A549 (cell line): ENCODE results near the gene OR2L8. TPM values are rescaled to one million over a fixed set of nuclear protein-coding genes. Genes with fewer than 3 reads are reported as not detected.

Source experiments
- BHLHE40 ChIP-seq: IDR thresholded peaks from 2 replicates; pipeline ENCODE4 v1.6.1; 2012; ENCODE audit warnings: low read depth, low read length, inconsistent platforms
- CBX8 ChIP-seq: fragments of 200-600 bp; sonication (generic); IDR thresholded peaks from 2 replicates; pipeline ENCODE4 v1.6.1; 2016
- HEYL ChIP-seq: fragments of 250-450 bp; sonication (Bioruptor Pico); IDR thresholded peaks from 2 replicates; pipeline ENCODE4 v1.8.0; 2021; ENCODE audit warnings: mild to moderate bottlenecking, moderate library complexity
- HMGXB4 ChIP-seq: fragments of 250-450 bp; sonication (Bioruptor Pico); IDR thresholded peaks from 2 replicates; pipeline ENCODE4 v1.5.0; 2021; ENCODE audit warnings: mild to moderate bottlenecking, moderate library complexity, borderline replicate concordance
- SREBF2 ChIP-seq: fragments of 450-650 bp; IDR thresholded peaks from 2 replicates; pipeline ENCODE4 v1.6.1; 2014; ENCODE audit warnings: mild to moderate bottlenecking, moderate library complexity
- ZNF302 ChIP-seq: fragments of 250-450 bp; sonication (Bioruptor Pico); IDR thresholded peaks from 2 replicates; pipeline ENCODE4 v1.9.0; 2021; ENCODE audit warnings: inconsistent platforms, mild to moderate bottlenecking, moderate library complexity
- ZSCAN20 ChIP-seq: fragments of 250-450 bp; sonication (Bioruptor Pico); IDR thresholded peaks from 2 replicates; pipeline ENCODE4 v1.8.0; 2022; ENCODE audit warnings: mild to moderate bottlenecking, moderate library complexity
- polyA plus RNA-seq, 4 experiments: library from polyadenylated mRNA; depleted of rRNA in 3 of 4; stranded (reverse); fragments of >200 nt; fragmentation: RNase III in 1 of 4; extraction: RNeasy Plus Mini Kit Qiagen cat#74134 plus additional on column Dnase treatment in 1 of 4; gene quantifications; 2 replicates in 3 of 4; 3 replicates in 1 of 4; pipeline ENCODE4 v1.2.3, GENCODE V29; 2011 to 2017
- small RNA-seq, 6 experiments: library from RNA; depleted of rRNA; stranded (forward); fragments of <200 nt; gene quantifications; one replicate each; pipeline ENCODE3, GENCODE V24; 2012

OR2L8 gene
- polyA plus RNA-seq, 2 of the 4 experiments (the other 2 are of a cell fraction) = not detected

GRCh38 chr1:247998811-247999210 lies 50.2 kb downstream of the OR2L8 start (continued):
- TF ChIP-seq HMGXB4 (CRISPR knock-in tag) = no peak
- TF ChIP-seq ZSCAN20 = no peak
- TF ChIP-seq ZNF302 (CRISPR knock-in tag) = no peak
- TF ChIP-seq BHLHE40 = no peak
- TF ChIP-seq HEYL (CRISPR knock-in tag) = no peak
- no peak for TF ChIP-seq CBX8
- no peak for TF ChIP-seq SREBF2

Small RNA genes within 50 kb of the gene (small RNA-seq; reads per million reads assigned to genes)
- gene RF00019 = 0 reads per million in 6 experiments

Other genes with a start within 250 kb of the OR2L8 start
- not detected in 2 replicates for gene OR6F1, start 232.2 kb upstream of the OR2L8 start, polyA plus RNA-seq (2011; rRNA removed)
- gene OR6F1, start 232.2 kb upstream of the OR2L8 start, polyA plus RNA-seq (2017; fragmentation: RNase III; extraction: RNeasy Plus Mini Kit Qiagen cat#74134 plus additional on column Dnase treatment) = not detected in 3 replicates
- not detected in 2 replicates for gene OR14K1, start 210.2 kb upstream of the OR2L8 start, polyA plus RNA-seq (2011; rRNA removed)
- gene OR14K1, start 210.2 kb upstream of the OR2L8 start, polyA plus RNA-seq (2017; fragmentation: RNase III; extraction: RNeasy Plus Mini Kit Qiagen cat#74134 plus additional on column Dnase treatment) = not detected in 3 replicates
- not detected in 2 replicates for gene OR14A2, start 200.7 kb upstream of the OR2L8 start, polyA plus RNA-seq (2011; rRNA removed)
- not detected in 3 replicates for gene OR14A2, start 200.7 kb upstream of the OR2L8 start, polyA plus RNA-seq (2017; fragmentation: RNase III; extraction: RNeasy Plus Mini Kit Qiagen cat#74134 plus additional on column Dnase treatment)
- not detected in 2 replicates for gene OR1C1, start 188.3 kb upstream of the OR2L8 start, polyA plus RNA-seq (2011; rRNA removed)
- gene OR1C1, start 188.3 kb upstream of the OR2L8 start, polyA plus RNA-seq (2017; fragmentation: RNase III; extraction: RNeasy Plus Mini Kit Qiagen cat#74134 plus additional on column Dnase treatment) = not detected in 3 replicates
- not detected in 2 replicates for gene OR14A16, start 124.7 kb upstream of the OR2L8 start, polyA plus RNA-seq (2011; rRNA removed)
- not detected in 3 replicates for gene OR14A16, start 124.7 kb upstream of the OR2L8 start, polyA plus RNA-seq (2017; fragmentation: RNase III; extraction: RNeasy Plus Mini Kit Qiagen cat#74134 plus additional on column Dnase treatment)
- not detected in 2 replicates for gene OR11L1, start 107.0 kb upstream of the OR2L8 start, polyA plus RNA-seq (2011; rRNA removed)
- not detected in 3 replicates for gene OR11L1, start 107.0 kb upstream of the OR2L8 start, polyA plus RNA-seq (2017; fragmentation: RNase III; extraction: RNeasy Plus Mini Kit Qiagen cat#74134 plus additional on column Dnase treatment)
- gene TRIM58, start 91.7 kb upstream of the OR2L8 start, polyA plus RNA-seq (2011; rRNA removed) = not detected in 2 replicates
- gene TRIM58, start 91.7 kb upstream of the OR2L8 start, polyA plus RNA-seq (2017; fragmentation: RNase III; extraction: RNeasy Plus Mini Kit Qiagen cat#74134 plus additional on column Dnase treatment) = not detected in 3 replicates
- not detected in 2 replicates for gene OR2W3, start 53.3 kb upstream of the OR2L8 start, polyA plus RNA-seq (2011; rRNA removed)
- not detected in 3 replicates for gene OR2W3, start 53.3 kb upstream of the OR2L8 start, polyA plus RNA-seq (2017; fragmentation: RNase III; extraction: RNeasy Plus Mini Kit Qiagen cat#74134 plus additional on column Dnase treatment)
- gene OR2T8, start 28.6 kb upstream of the OR2L8 start, polyA plus RNA-seq (2011; rRNA removed) = not detected in 2 replicates
- not detected in 3 replicates for gene OR2T8, start 28.6 kb upstream of the OR2L8 start, polyA plus RNA-seq (2017; fragmentation: RNase III; extraction: RNeasy Plus Mini Kit Qiagen cat#74134 plus additional on column Dnase treatment)
- gene OR2AJ1, start 24.0 kb upstream of the OR2L8 start, polyA plus RNA-seq (2011; rRNA removed) = not detected in 2 replicates
- not detected in 3 replicates for gene OR2AJ1, start 24.0 kb upstream of the OR2L8 start, polyA plus RNA-seq (2017; fragmentation: RNase III; extraction: RNeasy Plus Mini Kit Qiagen cat#74134 plus additional on column Dnase treatment)
- gene OR2AK2, start 16.4 kb downstream of the OR2L8 start, polyA plus RNA-seq (2011; rRNA removed) = not detected in 2 replicates
- gene OR2AK2, start 16.4 kb downstream of the OR2L8 start, polyA plus RNA-seq (2017; fragmentation: RNase III; extraction: RNeasy Plus Mini Kit Qiagen cat#74134 plus additional on column Dnase treatment) = not detected in 3 replicates
- not detected in 2 replicates for gene OR2L5, start 64.8 kb downstream of the OR2L8 start, polyA plus RNA-seq (2011; rRNA removed)
- not detected in 3 replicates for gene OR2L5, start 64.8 kb downstream of the OR2L8 start, polyA plus RNA-seq (2017; fragmentation: RNase III; extraction: RNeasy Plus Mini Kit Qiagen cat#74134 plus additional on column Dnase treatment)
- not detected in 2 replicates for gene OR2L2, start 81.2 kb downstream of the OR2L8 start, polyA plus RNA-seq (2011; rRNA removed)
- not detected in 3 replicates for gene OR2L2, start 81.2 kb downstream of the OR2L8 start, polyA plus RNA-seq (2017; fragmentation: RNase III; extraction: RNeasy Plus Mini Kit Qiagen cat#74134 plus additional on column Dnase treatment)
- gene OR2L3, start 98.0 kb downstream of the OR2L8 start, polyA plus RNA-seq (2011; rRNA removed) = not detected in 2 replicates
- gene OR2L3, start 98.0 kb downstream of the OR2L8 start, polyA plus RNA-seq (2017; fragmentation: RNase III; extraction: RNeasy Plus Mini Kit Qiagen cat#74134 plus additional on column Dnase treatment) = not detected in 3 replicates
- gene OR2L13, start 146.3 kb downstream of the OR2L8 start, polyA plus RNA-seq (2011; rRNA removed) = not detected in 2 replicates
- not detected in 3 replicates for gene OR2L13, start 146.3 kb downstream of the OR2L8 start, polyA plus RNA-seq (2017; fragmentation: RNase III; extraction: RNeasy Plus Mini Kit Qiagen cat#74134 plus additional on column Dnase treatment)
- gene OR2M5, start 196.3 kb downstream of the OR2L8 start, polyA plus RNA-seq (2011; rRNA removed) = not detected in 2 replicates
- not detected in 3 replicates for gene OR2M5, start 196.3 kb downstream of the OR2L8 start, polyA plus RNA-seq (2017; fragmentation: RNase III; extraction: RNeasy Plus Mini Kit Qiagen cat#74134 plus additional on column Dnase treatment)
- gene OR2M2, start 226.0 kb downstream of the OR2L8 start, polyA plus RNA-seq (2011; rRNA removed) = not detected in 2 replicates
- gene OR2M2, start 226.0 kb downstream of the OR2L8 start, polyA plus RNA-seq (2017; fragmentation: RNase III; extraction: RNeasy Plus Mini Kit Qiagen cat#74134 plus additional on column Dnase treatment) = not detected in 3 replicates
- gene OR2M3, start 248.4 kb downstream of the OR2L8 start, polyA plus RNA-seq (2011; rRNA removed) = not detected in 2 replicates
- gene OR2M3, start 248.4 kb downstream of the OR2L8 start, polyA plus RNA-seq (2017; fragmentation: RNase III; extraction: RNeasy Plus Mini Kit Qiagen cat#74134 plus additional on column Dnase treatment) = not detected in 3 replicates